HG03457 (cell line): ENCODE measurements around the gene MBD3L4.
"Not testable (repeated sequence)": the region's sequence is repeated elsewhere in the genome, so short reads cannot be mapped to it uniquely, and the experiment has no call there.

Experiments
- ATAC-seq: cut with Tn5 transposase; IDR thresholded peaks from one replicate; pipeline ENCODE4 v1.9.1; 2021; ENCODE audit warnings: moderate number of reproducible peaks; ENCODE audit not compliant: unreplicated experiment

Gene MBD3L4

DNA sequence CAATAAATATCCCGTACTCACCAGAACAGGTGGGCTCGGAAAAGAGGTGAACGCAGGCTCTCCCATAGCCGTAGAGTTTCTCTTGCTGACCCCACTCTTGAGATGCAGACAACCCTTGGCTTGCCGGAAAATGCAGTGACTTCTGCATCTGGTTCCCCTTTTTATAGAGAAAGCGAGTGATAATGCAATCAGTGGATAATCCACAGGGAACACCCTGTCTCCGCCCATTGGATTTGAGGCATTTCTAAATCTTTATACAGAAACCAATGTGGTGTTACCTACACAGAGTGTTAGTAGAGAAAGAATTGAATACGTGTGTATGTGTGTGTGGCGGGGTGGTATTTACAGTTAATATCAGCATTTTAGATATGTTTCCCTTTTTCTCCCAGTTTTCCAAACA is at the start of gene MBD3L4:
MBD3L4 (minus strand) TSS at position 101 of the 400 bp plus-strand sequence; CDS start at position 66, 35 bp downstream.
- not testable (repeated sequence) for ATAC-seq

DNA sequence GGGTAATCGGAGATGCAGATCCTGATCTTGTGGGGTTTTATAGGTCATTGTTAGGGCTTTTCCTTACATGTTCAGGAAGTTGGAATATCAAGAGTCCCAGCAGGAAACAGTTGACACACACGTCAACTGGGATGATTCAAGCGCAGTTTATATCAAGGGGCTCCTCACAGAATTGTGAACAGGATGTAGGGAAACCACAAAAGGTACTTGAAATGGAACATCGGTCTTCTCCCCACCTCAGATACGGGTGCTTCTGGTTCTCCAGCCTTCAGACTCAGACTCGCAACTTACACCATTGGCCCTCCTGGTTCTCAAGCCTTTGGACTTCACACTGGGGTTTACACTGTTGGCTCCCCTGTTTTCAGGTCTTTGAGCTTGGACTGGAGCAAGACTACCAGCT is 49.0 kb upstream of the MBD3L4 start:
- ATAC-seq: no peak

DNA sequence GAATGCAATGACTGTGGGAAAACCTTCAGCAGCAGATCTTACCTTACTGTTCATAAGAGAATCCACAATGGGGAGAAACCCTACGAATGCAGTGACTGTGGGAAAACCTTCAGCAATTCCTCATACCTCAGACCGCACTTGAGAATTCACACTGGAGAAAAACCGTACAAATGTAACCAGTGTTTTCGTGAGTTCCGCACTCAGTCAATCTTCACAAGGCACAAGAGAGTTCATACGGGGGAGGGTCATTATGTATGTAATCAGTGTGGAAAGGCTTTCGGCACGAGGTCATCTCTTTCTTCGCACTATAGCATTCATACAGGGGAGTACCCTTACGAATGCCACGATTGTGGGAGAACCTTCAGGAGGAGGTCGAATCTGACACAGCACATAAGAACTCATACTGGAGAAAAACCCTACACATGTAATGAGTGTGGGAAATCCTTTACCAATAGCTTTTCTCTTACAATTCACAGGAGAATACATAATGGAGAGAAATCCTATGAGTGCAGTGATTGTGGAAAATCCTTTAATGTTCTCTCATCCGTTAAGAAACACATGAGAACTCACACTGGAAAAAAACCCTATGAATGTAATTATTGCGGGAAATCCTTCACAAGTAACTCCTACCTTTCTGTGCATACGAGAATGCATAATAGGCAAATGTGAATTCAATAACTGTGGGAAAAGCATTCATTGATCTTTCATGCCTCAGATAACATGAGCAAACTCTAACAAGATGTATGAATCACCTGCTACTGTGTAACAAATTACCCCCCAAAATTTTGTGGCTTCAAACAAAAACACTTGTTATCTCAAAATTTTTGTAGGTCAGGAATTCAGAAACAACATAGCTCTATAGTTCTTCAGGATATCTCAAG is 43.3 kb upstream of the MBD3L4 start:
- no peak for ATAC-seq

DNA sequence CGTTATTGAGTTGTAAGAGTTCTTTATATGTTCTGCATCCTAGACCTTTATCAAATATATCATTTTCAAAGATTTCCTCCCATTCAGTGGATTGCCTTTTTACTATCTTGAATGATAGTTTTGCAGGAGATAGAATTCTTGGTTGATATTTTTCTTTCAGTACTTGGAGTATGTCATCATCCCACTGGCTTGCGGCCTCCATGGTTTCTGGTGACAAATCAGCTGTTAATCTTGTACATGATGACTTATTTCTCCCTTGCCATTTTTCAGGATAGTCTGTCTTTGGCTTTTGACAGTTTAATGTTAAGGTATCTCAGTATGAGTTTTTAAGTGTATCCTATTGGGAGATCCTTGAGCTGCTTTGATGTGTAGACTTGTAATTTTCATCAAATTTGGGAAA is 38.0 kb upstream of the MBD3L4 start:
- ATAC-seq: no peak

DNA sequence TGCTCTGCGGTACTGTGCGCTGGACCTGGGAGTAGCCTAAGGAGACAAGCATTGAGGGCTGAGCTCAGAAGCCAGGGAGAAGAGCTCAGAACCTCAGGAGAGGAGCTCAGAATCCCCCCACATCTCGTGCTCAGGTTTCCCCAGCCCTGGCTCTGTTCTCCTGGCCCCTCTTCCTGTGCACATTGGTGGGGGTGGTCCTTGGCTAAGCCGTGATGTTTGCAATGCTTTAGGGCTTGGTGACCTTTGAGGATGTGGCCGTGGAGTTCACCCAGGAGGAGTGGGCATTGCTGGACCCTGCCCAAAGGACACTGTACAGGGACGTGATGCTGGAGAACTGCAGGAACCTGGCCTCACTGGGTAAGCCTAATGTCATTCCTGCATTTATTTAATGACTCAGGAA is 36.2 kb upstream of the MBD3L4 start:
- no peak for ATAC-seq

DNA sequence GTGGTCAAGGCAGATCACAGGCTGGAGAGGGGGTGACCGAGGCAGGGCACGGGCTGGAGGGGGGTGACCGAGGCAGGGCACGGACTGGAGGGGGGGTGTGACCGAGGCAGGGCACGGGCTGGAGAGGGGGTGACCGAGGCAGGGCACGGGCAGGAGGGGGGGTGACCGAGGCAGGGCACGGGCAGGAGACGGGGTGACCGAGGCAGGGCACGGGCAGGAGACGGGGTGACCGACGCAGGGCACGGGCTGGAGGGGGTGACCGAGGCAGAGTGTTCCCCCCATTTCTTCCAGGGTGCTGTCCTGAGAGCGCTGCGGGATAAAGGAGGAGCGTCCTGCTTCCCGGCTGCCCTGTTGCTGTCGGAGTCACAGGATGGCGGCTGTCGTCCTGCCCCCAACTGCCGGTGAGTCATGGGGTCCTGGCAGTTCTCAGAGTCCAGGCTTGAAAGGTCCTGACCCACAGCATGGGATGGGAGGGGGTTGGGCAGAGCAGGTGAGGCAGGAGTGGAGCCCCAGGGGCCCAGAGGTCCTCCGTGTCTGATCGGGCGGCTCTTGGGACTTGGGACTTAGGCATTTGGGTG is 34.8 kb upstream of the MBD3L4 start:
- no peak for ATAC-seq

DNA sequence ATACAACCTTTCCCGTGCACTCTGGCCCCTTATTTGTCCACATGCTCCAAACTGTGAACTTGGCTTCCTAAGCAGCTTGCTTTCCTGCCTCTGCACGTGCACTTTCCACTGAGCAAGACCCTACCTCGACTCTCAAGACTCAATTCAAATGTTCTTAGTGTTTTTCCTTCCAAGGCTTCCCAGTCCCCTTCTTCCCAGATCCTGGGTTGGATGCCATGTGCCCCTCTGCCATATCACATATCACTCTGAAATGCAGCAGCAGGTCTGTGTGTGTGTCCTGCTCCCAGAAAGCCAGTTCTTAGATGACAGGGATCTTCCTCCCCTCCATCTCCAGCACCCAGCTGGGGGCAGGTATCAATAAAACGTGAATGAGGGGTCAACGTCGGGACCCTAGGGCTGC is 32.6 kb upstream of the MBD3L4 start:
- no peak for ATAC-seq

DNA sequence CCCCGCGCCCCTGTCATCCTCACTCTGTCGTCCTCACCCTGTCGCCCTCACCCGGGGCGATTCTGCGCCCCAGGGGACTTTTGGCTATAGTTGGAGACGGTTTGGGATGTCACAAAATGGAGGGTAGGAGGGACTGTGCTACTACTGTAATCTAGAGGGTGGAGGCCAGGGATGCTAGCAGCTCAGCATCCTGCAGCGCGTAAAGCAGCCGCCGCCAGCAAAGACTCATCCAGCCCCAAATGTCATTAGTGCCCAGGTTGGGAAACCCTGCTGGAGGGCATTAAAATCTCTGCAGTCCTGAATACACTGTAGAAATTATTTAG is 29.9 kb upstream of the MBD3L4 start:
- ATAC-seq: peak; percentile 10

DNA sequence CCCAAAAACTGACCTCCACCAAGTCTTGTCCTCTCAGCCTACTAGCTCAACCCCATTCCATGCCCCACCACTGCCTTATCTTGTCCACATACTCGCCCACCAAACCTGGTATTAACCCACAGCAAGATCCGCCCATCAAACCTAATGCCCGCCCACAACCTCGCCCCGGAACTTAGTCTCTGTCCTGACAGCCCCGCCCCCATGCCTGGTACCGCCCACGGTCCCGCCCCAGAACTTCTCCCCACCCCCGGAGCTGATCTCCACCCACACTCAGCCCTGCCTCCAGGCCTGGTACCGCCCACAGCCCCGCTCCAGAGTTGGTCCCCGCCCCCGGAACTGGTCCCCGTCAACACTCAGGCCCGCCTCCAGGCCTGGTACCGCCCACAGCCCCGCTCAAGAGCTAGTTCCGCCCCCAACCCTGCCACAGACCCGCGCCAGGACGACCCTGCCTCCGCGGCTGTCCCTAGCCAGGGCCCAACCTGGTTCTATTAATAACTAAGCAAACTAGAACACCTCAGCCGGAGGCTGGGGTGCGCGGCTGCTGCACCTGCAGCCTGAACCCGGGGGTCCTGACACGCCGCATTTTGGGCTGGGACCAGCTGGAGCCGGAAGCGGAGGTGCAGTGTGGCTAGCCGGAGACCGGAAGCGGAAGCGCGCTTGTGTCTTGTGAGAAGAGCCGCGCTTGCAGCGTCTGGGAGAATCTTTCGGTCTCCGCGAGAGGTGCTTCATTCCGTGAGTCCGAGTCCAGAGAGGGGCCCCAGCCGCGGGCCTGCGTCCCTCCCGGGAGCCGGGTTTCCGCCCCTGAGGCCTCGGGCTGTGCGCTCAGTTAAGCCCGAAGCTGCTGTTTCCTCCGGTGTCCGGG is 29.3 kb upstream of the MBD3L4 start, which contains the start of gene ZNF557:
ZNF557 (plus strand) TSS at position 662 of the 862 bp plus-strand sequence. CDS start 5,372 bp downstream, outside the sequence.
- ATAC-seq: peak; percentile 61

DNA sequence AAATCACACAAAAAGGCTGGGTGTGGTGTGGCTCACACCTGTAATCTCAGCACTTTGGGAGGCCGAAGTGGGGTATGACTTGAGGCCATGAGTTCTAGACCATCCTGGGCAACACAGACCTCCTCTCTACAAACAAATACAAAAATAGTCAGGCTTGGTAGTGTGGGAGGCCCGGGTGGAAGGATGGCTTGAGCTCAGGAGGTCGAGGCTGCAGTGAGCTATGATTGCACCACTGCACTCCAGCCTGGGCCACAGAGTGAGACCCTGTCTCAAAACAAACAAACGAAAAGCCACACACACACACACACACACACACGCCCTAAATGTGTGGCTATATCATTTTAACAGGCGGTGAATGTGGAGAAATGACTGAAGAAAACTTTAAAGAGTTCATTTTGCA is 28.6 kb upstream of the MBD3L4 start:
- ATAC-seq: no peak

DNA sequence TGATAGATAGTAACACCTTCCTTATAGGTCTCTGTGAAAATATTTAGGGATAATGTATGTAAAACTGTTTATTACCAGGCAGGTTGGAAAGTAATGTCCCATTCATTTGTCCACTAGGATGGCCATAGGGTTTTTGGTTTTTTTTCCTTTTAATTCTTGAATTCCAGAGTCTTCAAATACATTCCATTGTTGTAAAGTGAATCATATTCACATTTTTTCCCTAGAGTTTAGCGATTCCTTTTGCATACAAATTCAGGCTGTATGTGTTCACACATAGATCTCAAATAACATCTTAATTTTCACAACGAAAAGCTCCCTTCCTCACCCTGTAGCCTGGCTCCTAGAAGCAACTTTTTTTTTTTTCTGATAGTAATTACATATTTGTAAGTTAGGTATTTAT is 27.7 kb upstream of the MBD3L4 start:
- ATAC-seq: no peak

DNA sequence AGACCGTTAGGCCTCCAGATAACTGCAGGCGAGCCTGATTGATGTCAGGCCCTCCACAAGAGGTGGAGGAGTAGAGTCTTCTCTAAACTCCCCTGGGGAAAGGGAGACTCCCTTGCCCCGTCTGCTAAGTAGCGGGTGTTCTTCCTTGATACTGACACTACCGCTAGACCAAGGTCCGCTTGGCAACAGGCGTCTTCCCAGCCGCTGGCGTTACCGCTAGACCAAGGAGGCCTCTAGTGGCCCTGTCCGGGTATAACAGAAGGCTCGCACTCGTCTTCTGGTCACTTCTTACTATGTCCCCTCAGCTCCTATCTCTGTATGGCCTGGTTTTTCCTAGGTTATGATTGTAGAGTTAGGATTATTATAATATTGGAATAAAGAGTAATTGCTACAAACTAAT is 27.1 kb upstream of the MBD3L4 start:
- not testable (repeated sequence) for ATAC-seq

DNA sequence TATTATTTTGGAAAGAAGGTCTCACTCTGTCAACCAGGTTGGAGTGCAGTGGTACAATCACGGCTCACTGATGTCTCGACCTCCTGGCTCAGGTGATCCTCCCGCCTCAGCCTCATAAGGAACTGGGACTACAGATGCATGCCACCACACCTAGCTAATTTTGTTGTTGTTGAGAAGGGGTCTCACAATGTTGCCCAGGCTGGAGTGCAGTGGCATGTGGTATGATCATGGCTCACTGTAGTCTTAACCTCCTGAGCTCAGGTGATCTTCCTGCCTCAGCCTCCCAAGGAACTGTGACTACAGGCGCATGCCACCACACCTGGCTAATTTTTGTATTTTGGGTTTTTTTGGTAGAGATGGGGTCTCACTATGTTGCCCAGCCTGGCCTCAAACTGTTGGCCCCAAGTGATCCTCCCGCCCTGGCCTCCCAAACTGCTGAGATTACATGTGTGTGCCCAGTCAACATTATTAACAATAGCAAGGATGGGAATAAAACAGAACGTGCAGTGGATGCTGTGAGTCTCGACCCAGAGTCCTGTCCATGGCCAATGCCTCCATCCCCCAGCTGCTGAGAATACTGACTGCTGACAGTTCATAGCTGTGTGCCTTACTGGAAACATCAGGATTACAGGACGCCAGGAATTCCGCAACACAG is 23.9 kb upstream of the MBD3L4 start:
- no peak for ATAC-seq

DNA sequence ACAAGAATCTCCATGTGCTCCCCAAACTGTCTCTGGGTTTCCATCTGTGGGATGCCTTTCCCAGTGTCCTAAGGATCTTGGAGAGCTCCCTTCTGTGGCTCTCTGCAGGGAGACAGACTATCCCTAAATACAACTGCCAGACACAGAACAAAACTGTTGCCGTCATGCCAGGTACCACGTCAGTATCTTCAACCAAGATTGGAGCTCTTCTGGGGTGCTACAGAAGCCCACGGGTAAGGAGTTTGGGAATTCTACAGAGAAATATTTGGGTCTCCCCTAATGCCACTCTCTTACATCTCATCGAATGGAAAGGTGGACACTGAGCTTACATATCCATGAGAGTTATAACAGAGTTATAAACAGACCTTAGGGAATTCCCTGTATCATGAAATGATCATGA is 23.4 kb upstream of the MBD3L4 start:
- ATAC-seq: no peak

DNA sequence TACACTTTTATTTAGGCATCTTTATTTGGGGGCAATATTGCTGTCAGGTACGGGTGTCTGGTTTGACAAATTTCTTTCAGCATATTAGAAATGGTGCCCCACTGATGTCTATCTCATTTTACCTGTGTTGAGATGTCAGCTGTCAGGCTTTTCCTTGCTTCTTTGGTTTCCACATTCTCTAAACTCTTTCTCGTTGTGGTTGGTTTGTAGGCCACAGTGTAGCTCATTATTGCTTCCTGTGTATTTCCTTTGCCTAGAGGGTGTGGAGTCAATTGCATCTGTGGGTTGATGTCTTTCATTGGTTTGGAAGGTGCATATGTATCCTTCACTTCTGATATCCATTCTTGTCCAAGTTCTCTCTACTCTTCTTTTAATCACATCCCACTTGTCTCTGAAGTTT is 20.0 kb upstream of the MBD3L4 start:
- not testable (repeated sequence) for ATAC-seq

DNA sequence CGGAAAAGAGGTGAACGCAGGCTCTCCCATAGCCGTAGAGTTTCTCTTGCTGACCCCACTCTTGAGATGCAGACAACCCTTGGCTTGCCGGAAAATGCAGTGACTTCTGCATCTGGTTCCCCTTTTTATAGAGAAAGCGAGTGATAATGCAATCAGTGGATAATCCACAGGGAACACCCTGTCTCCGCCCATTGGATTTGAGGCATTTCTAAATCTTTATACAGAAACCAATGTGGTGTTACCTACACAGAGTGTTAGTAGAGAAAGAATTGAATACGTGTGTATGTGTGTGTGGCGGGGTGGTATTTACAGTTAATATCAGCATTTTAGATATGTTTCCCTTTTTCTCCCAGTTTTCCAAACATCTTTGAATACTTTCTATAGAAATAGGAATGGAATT is 18.6 kb upstream of the MBD3L4 start, which contains the start of gene MBD3L3:
MBD3L3 (minus strand) TSS at position 101 of the 400 bp plus-strand sequence; CDS start at position 30, 71 bp downstream.
- not testable (repeated sequence) for ATAC-seq

DNA sequence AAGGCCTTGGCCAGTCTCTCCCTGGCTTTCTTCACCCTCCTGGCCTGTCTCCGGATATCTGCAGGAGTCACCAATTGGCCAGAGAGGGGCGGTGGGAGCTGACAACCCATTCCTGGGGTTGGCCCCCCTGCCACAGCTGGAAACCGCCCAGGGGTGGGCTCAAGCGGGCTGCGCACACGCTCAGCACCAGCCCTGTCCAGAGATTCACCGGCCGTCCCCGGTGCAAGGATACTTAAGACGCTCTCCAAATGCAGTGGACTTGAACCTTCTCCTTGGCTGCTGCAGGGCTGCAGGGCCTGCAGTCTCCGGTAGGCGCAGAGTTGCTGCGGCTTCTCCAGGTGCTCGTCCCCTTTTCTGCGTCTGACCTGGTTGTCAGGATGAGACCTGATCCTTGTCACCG is 16.4 kb upstream of the MBD3L4 start:
- not testable (repeated sequence) for ATAC-seq

DNA sequence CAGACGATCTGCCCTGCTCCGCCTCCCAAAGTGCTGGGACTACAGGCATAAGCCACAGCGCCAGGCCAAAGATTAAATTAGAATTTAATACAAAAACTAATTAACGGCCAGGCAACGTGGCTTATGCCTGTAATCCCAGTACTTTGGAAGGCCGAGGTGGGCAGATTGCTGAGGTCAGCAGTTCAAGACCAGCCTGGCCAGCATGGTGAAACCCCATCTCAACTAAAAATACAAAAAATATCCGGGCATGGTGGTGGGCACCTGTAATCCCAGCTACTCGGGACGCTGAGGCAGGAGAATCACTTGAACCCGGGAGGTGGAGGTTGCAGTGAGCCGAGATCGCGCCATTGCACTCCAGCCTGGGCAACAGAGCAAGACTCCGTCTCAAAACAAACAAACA is 15.7 kb upstream of the MBD3L4 start:
- not testable (repeated sequence) for ATAC-seq

DNA sequence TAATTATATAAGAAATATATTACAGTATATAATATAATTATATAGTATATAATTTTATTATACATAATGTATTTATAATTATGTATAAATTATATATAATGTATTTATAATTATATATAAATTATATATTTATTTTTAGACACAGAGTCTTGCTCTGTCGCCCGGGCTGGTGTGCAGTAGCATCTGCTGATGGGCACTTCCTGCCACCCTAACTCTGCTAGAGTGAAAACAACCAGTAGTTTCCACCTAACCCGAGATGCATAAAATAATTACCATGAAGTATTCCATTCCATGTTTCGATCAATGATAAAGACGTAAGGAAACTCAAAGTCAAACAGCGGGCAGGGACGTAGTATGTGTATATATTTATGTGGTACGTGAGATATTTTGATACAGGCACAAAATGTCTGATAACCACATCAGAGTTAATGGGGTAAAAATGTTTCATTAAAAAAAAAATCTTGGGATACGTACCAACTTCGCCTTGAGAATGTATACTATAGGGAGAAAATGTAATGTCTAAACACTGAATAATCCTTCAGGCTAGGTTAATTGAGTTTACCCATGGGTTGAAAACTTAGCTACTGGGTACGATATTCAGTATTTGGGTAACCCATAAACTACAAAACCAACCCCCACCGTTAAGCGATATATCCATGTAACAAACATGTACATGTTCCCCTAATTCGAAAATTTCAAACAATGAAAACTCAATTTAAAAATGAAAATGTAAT is 14.8 kb upstream of the MBD3L4 start:
- not testable (repeated sequence) for ATAC-seq

DNA sequence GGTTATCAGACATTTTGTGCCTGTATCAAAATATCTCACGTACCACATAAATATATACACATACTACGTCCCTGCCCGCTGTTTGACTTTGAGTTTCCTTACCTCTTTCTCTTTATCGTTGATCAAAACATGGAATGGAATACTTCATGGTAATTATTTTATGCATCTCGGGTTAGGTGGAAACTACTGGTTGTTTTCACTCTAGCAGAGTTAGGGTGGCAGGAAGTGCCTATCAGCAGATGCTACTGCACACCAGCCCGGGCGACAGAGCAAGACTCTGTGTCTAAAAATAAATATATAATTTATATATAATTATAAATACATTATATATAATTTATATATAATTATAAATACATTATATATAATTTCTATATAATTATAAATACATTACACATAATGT is 12.9 kb upstream of the MBD3L4 start:
- ATAC-seq: not testable (repeated sequence)
